Measurements from ENCODE around the gene C19orf73. TPM values are rescaled to one million over a fixed set of nuclear protein-coding genes. Genes with fewer than 3 reads are reported as not detected.
A peak's percentile ranks its signal among the peaks of the same experiment; 100 is the strongest.

C19orf73 gene
- total and polyA plus RNA-seq, 9 of the 15 experiments (the other 6 are each of a cell fraction or from before 2014, with no cell fraction given), result 0.08 to 7.4 (median 1.4) TPM

DNA sequence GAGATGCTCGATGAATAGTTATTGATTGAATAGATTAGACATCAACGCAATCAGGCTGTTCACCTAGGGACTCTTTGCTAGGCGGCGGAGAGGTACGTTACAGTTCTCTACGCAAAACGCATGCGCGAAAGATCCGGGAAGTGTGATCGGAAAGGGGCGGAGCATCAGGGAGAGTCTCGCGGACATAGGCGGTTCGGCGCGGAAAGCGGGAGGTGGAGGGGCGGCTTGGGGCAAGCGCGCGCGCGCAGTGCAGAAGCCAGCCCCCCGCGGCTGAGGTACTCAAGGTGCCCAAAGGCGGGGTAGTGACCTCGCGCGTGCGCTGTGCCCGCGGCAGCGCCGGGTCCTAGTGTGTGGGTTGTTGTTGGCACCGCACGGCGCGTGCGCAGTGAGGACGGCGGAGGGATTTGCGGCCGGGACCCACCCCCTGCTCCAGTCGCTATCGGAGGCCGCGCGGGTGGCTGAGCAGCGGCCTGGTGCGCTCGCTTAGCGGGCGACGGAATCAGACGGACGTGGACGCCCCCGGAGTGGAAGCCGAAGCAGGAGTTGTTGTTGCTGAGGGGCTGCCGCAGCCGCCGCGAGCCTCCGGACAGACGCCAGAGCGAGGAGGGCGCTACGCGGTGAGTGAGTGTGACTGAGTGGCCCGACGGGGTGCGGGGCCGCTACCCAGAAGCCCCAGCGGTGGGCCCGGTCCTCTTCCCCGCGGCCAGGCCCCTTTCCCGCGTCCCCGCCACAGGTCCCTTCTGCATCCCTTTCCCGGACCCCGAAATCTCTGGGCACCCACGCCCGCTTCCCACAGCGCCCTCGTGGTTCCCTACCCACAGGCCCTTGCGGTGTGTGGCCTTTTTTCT, 33.7 kb downstream of the C19orf73 start, which contains the start of gene SNRNP70 (continued):
- no peak for TF ChIP-seq HOXB6 (CRISPR knock-in tag; IDR thresholded peaks at IDR 0.05; ENCODE audit: borderline replicate concordance)
- TF ChIP-seq IFI16 (CRISPR knock-in tag; IDR thresholded peaks at IDR 0.05), result no peak
- TF ChIP-seq ZNF280A (IDR thresholded peaks at IDR 0.05; ENCODE audit: low read depth, partially characterized antibody), result no peak
- TF ChIP-seq KHSRP (IDR thresholded peaks at IDR 0.05), result no peak
- no peak for TF ChIP-seq MAFF (IDR thresholded peaks at IDR 0.05; ENCODE audit: low read length)
- no peak for TF ChIP-seq ATF3 (IDR thresholded peaks at IDR 0.05)
- TF ChIP-seq ATF3 (CRISPR knock-in tag; conservative IDR thresholded peaks at IDR 0.05), result no peak; the same call in 1 of the 2 replicates
- TF ChIP-seq NCOA2 (IDR thresholded peaks at IDR 0.05; ENCODE audit: partially characterized antibody in 2 of 2), result no peak
- TF ChIP-seq ATF6 (CRISPR knock-in tag; IDR thresholded peaks at IDR 0.05), result no peak
- TF ChIP-seq NFYB (IDR thresholded peaks at IDR 0.05; ENCODE audit: extremely low read depth, insufficient read length), result no peak
- no peak for TF ChIP-seq RFX1 (IDR thresholded peaks at IDR 0.05)
- peak; percentile 91 for TF ChIP-seq POLR2H (tag; IDR thresholded peaks at IDR 0.05; ENCODE audit: low read depth)
- no peak for TF ChIP-seq BDP1 (IDR thresholded peaks at IDR 0.05; ENCODE audit: insufficient read depth, insufficient read length)
- TF ChIP-seq E2F1 (CRISPR knock-in tag; IDR thresholded peaks at IDR 0.05), result peak; percentile 73; the same call in 1 of the 2 replicates
- TF ChIP-seq XRCC3 (IDR thresholded peaks at IDR 0.05), result no peak
- TF ChIP-seq HMBOX1 (IDR thresholded peaks at IDR 0.05), result no peak
- TF ChIP-seq FOXM1 (IDR thresholded peaks at IDR 0.05; ENCODE audit: low read depth), result no peak; the same call in 1 of the 2 replicates
- no peak for TF ChIP-seq FOXM1 (CRISPR knock-in tag; IDR thresholded peaks at IDR 0.05; ENCODE audit: low read depth)
- peak; percentile 100 for TF ChIP-seq NRF1 (conservative IDR thresholded peaks at IDR 0.05 in 1 of 2, IDR thresholded peaks at IDR 0.05 in 1 of 2)
- TF ChIP-seq GATAD2A (IDR thresholded peaks at IDR 0.05), result peak; percentile 95
- TF ChIP-seq SIN3B (IDR thresholded peaks at IDR 0.05; ENCODE audit: low read depth), result peak; percentile 71
- peak; percentile 90 for TF ChIP-seq CREM (IDR thresholded peaks at IDR 0.05; ENCODE audit: low read depth)
- 0 out of 2 replicates have a peak, but pooled peaks have one; percentile 63 for TF ChIP-seq NR3C1 (CRISPR knock-in tag; IDR thresholded peaks at IDR 0.05)

All from K562 (cell line).